Stomach (tissue), 9 donors: ENCODE data around the gene KLHL29. TPM values are rescaled to one million over a fixed set of nuclear protein-coding genes. Genes with fewer than 3 reads are reported as not detected.

Experiments used
- DNase-seq, 2 donors: peaks; one replicate each; pipeline versions ENCODE4 v3.0.0 to v3.0.0-alpha.2; 2013 to 2019
- H3K27ac ChIP-seq, 5 donors: fragments of 200-600 bp in 4 of 5; sonication (generic) in 4 of 5; one replicate each; pipeline ENCODE4 v1.5.1; 2013 to 2019; ENCODE audit warnings: mild to moderate bottlenecking in 1 of 5, moderate library complexity in 1 of 5
- H3K27me3 ChIP-seq, 3 donors: fragments of 200-600 bp; sonication (generic); one replicate each; pipeline ENCODE4 v1.5.1; 2017 to 2019; ENCODE audit warnings: mixed run types in 1 of 3
- H3K36me3 ChIP-seq, 4 donors: fragments of 200-600 bp; sonication (generic); 1 replicate in 3 of 4; 2 replicates in 1 of 4; pipeline ENCODE4 v1.5.1; 2016 to 2019
- H3K4me1 ChIP-seq, 4 donors: fragments of 200-600 bp; sonication (generic); one replicate each; pipeline ENCODE4 v1.5.1; 2016 to 2019
- H3K4me3 ChIP-seq, 4 donors: fragments of 200-600 bp; sonication (generic) in 3 of 4; one replicate each; pipeline ENCODE4 v1.5.1; 2016 to 2019; ENCODE audit warnings: mild to moderate bottlenecking in 1 of 4
- H3K9me3 ChIP-seq, 4 donors: fragments of 200-600 bp; sonication (generic); one replicate each; pipeline ENCODE4 v1.5.1; 2016 to 2019
- CTCF ChIP-seq, 7 experiments: fragments of 450-650 bp in 4 of 7; fragments of 200-600 bp in 3 of 7; sonication (generic) in 3 of 7; IDR thresholded peaks; one replicate each; pipeline ENCODE4 v1.5.1; 2016 to 2019; ENCODE audit warnings: antibody characterized with exemption in 7 of 7, control low read depth in 2 of 7, mild to moderate bottlenecking in 1 of 7
- EP300 ChIP-seq: sonication (generic); formaldehyde crosslinking; IDR thresholded peaks from one replicate; pipeline ENCODE4 v1.6.1; 2017; ENCODE audit warnings: antibody characterized with exemption
- POLR2A ChIP-seq, 4 donors: fragments of 450-650 bp; IDR thresholded peaks; one replicate each; pipeline ENCODE4 v1.6.1; 2016; ENCODE audit warnings: antibody characterized with exemption in 4 of 4, control low read depth in 2 of 4, mild to moderate bottlenecking in 1 of 4, moderate library complexity in 1 of 4
- POLR2AphosphoS5 ChIP-seq, 3 donors: sonication (generic); formaldehyde crosslinking; IDR thresholded peaks; one replicate each; pipeline ENCODE4 v1.6.1; 2016; ENCODE audit warnings: antibody characterized with exemption in 3 of 3
- WGBS, 5 donors: extraction: QIAGEN DNeasy Blood & Tissue Kit in 3 of 5; methylation state at CpG; one replicate each; pipeline versions ENCODE4 v1.1.5 to v1.1.7; 2013 to 2018; 5-methylcytosine and 5-hydroxymethylcytosine counted together
- intact Hi-C: fragments of 100-400 bp; cut with DNase I; formaldehyde crosslinking; loops from one replicate; pipeline ENCODE4 v1.15.1; 2023; ENCODE audit warnings: low total_unique reads
- polyA plus RNA-seq, 3 donors: library from polyadenylated mRNA; stranded (reverse); fragments of 200-250 nt; gene quantifications; one replicate each; pipeline ENCODE4 v1.2.3, GENCODE V29; 2013
- total RNA-seq, 5 donors: library from RNA; depleted of rRNA; stranded (reverse); fragments of >200 nt; gene quantifications; one replicate each; pipeline versions ENCODE4 v1.1.0 to v1.2.3, GENCODE V29; 2014 to 2016
- donor health status: healthy with polysubstance abuse.
- donor health status: Bipolar disorder and iron deficiency.
- donor health status: healthy.

The KLHL29 gene
- total and polyA plus RNA-seq, 8 donors = under 0.01 to 6.6 (median 1.3) TPM

- TF ChIP-seq CTCF (IDR thresholded peaks at IDR 0.05) (no peak), EP300 (no peak), POLR2AphosphoS5 (IDR thresholded peaks at IDR 0.05) (no peak), POLR2A (IDR thresholded peaks at IDR 0.05) (no peak)
- DNase-seq = no peak
- intact Hi-C loops = no loop called here
- Histone ChIP-seq H3K9me3 (no peaks in the 10 kb centered on the region), H3K27me3 (no peaks in the 10 kb centered on the region), H3K27ac (peak overlapping the region in 4 of 5 donors; percentile 1 to 76 (median 32)), H3K4me1 (peaks cover 13 to 43% (median 30%) of the 10 kb centered on the region in 4 donors), H3K36me3 (no peaks in the 10 kb centered on the region), H3K4me3 (no peak overlapping the region)
- WGBS, 5 donors = 77 to 88% (median 85%) methylated on average over 14 to 16 of the region's 16 CpGs
These were observed 165.0 kb downstream of the KLHL29 start for GRCh38 chr2:23549821-23550530.

GRCh38 chr2:23550553-23550952 lies 165.6 kb downstream of the KLHL29 start:
- WGBS, 5 donors = 76 to 82% (median 81%) methylated on average over 7 of the region's 7 CpGs
- Histone ChIP-seq H3K36me3 (no peaks in the 10 kb centered on the region), H3K27me3 (no peaks in the 10 kb centered on the region), H3K4me3 (no peak overlapping the region), H3K9me3 (no peaks in the 10 kb centered on the region), H3K27ac (peak overlapping the region in 3 of 5 donors; percentile 18 to 76 (median 46)), H3K4me1 (peaks cover 13 to 39% (median 29%) of the 10 kb centered on the region in 4 donors)
- intact Hi-C loops = no loop called here
- DNase-seq = no peak
- TF ChIP-seq CTCF (IDR thresholded peaks at IDR 0.05) = no peak
- TF ChIP-seq POLR2AphosphoS5 (IDR thresholded peaks at IDR 0.05) = no peak
- TF ChIP-seq POLR2A (IDR thresholded peaks at IDR 0.05) = no peak
- TF ChIP-seq EP300 = no peak

GRCh38 chr2:23551875-23552274 lies 166.9 kb downstream of the KLHL29 start:
- Histone ChIP-seq H3K27me3 (no peaks in the 10 kb centered on the region), H3K4me1 (peaks cover 13 to 50% (median 28%) of the 10 kb centered on the region in 4 donors), H3K9me3 (no peaks in the 10 kb centered on the region), H3K36me3 (no peaks in the 10 kb centered on the region), H3K4me3 (no peak overlapping the region), H3K27ac (peak overlapping the region in 1 of 5 donors; percentile 27)
- 72 to 83% (median 80%) methylated on average over 5 of the region's 5 CpGs for whole genome bisulfite sequencing, 5 donors
- no peak for DNase-seq
- intact Hi-C loops = no loop called here
- TF ChIP-seq EP300 (no peak), POLR2AphosphoS5 (IDR thresholded peaks at IDR 0.05) (no peak), POLR2A (IDR thresholded peaks at IDR 0.05) (no peak), CTCF (IDR thresholded peaks at IDR 0.05) (no peak)

GRCh38 chr2:23553561-23553960 lies 168.6 kb downstream of the KLHL29 start:
- Histone ChIP-seq H3K27ac (peak overlapping the region in 4 of 5 donors; percentile 43 to 68 (median 65)), H3K27me3 (no peaks in the 10 kb centered on the region), H3K9me3 (no peaks in the 10 kb centered on the region), H3K4me3 (no peak overlapping the region), H3K4me1 (peaks cover 12 to 52% (median 27%) of the 10 kb centered on the region in 4 donors), H3K36me3 (no peaks in the 10 kb centered on the region)
- no peak for DNase-seq
- 85 to 94% (median 92%) methylated on average over 5 to 10 of the region's 10 CpGs for WGBS, 5 donors
- TF ChIP-seq CTCF (IDR thresholded peaks at IDR 0.05) = no peak
- no peak for TF ChIP-seq POLR2A (IDR thresholded peaks at IDR 0.05)
- TF ChIP-seq EP300 = no peak
- no peak for TF ChIP-seq POLR2AphosphoS5 (IDR thresholded peaks at IDR 0.05)
- intact Hi-C loops = no loop called here
